ENCODE results near the gene CCL2.

The CCL2 gene

GRCh38 chr17:34261568-34262337 is 6.7 kb downstream of the CCL2 start:
- no peak for DNase-seq (ENCODE audit: low read depth in 1 of 2, low spot score in 1 of 2)

DNA sequence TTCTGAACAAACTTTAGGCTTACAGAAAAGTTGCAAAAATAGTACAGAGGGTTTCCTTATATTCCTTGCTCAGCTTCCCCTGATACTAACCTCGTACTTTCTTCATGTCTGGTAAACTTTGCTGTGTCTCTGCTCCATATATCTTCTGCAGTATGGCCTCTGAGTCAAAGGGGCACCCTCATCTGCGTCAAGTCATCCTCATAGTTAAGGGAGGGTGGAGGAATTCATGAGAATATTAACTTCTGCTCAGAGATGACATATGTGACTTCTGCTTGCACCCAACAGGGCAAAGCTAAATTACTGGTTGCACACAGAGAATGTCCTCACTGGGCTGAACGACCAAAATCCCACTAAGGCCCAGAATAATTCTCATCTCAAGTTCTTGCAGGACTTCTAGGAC is 10.6 kb downstream of the CCL2 start:
- no peak for DNase-seq (ENCODE audit: low read depth in 1 of 2, low spot score in 1 of 2)

- DNase-seq (ENCODE audit: low read depth in 1 of 2, low spot score in 1 of 2) = no peak
Measured at GRCh38 chr17:34269969-34270368, 14.9 kb downstream of the CCL2 start, which contains the start of gene CCL7. TSS of gene CCL7 (plus strand) at chr17:34270221. CDS start at chr17:34270291, 70 bp downstream.

DNA sequence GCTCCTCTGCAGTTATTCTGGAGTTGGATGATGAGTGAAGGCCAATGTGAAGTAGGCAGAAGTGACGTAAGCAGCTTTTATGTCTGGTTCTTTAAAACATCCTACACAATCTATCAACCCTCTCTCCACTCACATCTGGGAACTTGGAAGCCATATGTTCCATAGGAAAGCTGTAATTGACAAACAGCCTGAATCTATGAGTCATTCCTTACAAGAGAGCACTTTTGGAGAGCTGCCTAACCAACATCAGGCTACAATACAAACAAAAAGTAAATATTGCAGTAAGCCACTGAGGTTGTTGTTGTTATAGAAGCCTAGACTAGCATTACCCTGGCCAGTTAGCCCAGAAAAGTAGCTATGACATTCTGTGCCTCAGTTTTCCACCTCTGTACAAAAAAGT is 20.8 kb downstream of the CCL2 start:
- DNase-seq (ENCODE audit: low read depth in 1 of 2, low spot score in 1 of 2) = no peak

- no peak for DNase-seq (ENCODE audit: low read depth in 1 of 2, low spot score in 1 of 2)
Measured at GRCh38 chr17:34276826-34277225, 21.7 kb downstream of the CCL2 start.

GRCh38 chr17:34283571-34283970 is 28.5 kb downstream of the CCL2 start:
- no peak for DNase-seq (ENCODE audit: low read depth in 1 of 2, low spot score in 1 of 2)

DNA sequence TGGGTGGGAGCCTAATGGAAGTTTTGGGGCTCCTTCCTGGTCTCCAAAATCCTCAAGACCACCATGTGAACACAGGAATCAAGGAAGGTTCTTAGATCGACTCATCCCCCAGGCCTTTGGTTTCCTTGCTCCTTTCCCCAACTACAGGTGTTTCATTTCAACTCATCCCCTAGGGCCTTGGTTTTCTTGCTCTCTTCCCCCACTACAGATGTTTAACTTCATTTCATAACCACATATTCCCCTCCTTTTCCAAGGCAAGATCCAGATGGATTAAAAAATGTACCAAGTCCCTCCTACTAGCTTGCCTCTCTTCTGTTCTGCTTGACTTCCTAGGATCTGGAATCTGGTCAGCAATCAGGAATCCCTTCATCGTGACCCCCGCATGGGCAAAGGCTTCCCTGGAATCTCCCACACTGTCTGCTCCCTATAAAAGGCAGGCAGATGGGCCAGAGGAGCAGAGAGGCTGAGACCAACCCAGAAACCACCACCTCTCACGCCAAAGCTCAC is 30.3 kb downstream of the CCL2 start, which contains the start of gene CCL11:
TSS of gene CCL11 (plus strand) at position 457 of the 507 bp plus-strand sequence. CDS start 67 bp downstream, outside the sequence.
- DNase-seq (ENCODE audit: low read depth in 1 of 2, low spot score in 1 of 2) = no peak

DNA sequence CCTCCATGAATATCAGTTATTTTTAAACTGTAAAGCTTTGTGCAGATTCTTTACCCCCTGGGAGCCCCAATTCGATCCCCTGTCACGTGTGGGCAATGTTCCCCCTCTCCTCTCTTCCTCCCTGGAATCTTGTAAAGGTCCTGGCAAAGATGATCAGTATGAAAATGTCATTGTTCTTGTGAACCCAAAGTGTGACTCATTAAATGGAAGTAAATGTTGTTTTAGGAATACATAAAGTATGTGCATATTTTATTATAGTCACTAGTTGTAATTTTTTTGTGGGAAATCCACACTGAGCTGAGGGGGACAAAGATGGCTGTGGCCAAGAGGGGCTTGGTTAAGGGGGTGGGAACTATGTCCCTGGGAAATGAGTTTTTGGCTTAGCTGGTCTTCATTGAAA is 32.8 kb downstream of the CCL2 start:
- DNase-seq (ENCODE audit: low read depth in 1 of 2, low spot score in 1 of 2) = no peak

GRCh38 chr17:34290586-34290985 is 35.5 kb downstream of the CCL2 start:
- no peak for DNase-seq (ENCODE audit: low read depth in 1 of 2, low spot score in 1 of 2)

GRCh38 chr17:34291721-34292348 is 36.8 kb downstream of the CCL2 start:
- DNase-seq (ENCODE audit: low read depth in 1 of 2, low spot score in 1 of 2) = no peak

DNA sequence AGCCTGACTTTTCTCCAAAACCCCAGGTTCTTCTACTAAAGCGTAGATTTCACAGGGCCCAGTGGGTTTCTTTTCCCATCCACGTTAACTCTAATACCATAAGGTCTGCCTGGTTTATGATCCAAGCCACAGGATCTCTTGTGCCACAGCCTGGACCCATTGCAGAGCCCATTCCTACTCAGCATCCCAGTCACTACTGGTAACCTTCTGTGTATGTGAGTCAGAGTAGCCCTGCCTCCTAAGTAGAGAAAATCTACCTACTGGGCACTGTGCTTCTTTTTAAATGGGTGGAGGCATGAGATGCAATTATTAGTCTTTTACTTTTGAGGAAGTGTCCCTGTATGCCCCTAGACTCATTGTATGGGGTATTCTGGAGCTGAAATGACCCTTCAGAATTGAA is 43.9 kb downstream of the CCL2 start:
- no peak for DNase-seq (ENCODE audit: low read depth in 1 of 2, low spot score in 1 of 2)

DNA sequence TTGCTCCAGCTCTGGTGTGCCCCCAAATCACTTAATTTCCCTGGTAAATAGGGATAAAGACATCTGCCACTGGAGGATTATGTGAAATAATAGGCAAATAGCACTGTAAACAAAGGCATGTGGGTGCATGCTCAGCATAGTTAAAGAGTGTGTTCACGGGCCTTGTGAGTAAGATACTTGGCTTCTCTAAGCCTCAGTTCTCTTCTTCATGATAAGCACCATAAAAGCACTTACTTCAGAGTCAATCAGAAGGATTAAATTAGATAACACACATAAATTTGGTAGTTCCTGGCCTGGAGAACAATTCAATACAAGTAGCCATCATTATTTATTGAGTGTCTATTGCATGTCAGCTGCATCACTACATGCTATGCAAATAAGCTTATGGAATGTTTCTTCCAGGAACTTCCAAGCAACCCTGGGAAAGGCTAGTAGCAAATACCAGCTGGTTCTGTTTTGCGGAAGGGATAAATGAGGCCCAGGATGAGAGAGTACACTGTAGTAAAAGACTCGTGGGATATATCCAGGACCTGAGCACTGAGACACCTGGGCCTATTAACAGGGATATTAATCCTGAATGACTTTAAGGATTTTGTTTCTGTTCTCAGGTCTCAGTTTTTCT is 45.0 kb downstream of the CCL2 start:
- no peak for DNase-seq (ENCODE audit: low read depth in 1 of 2, low spot score in 1 of 2)

- no peak for DNase-seq (ENCODE audit: low read depth in 1 of 2, low spot score in 1 of 2)
Measured at GRCh38 chr17:34300652-34301370, 45.7 kb downstream of the CCL2 start.

- no peak for DNase-seq (ENCODE audit: low read depth in 1 of 2, low spot score in 1 of 2)
Measured at GRCh38 chr17:34301986-34302385, 46.9 kb downstream of the CCL2 start.

- no peak for DNase-seq (ENCODE audit: low read depth in 1 of 2, low spot score in 1 of 2)
Measured at GRCh38 chr17:34302636-34303035, 47.6 kb downstream of the CCL2 start.

DNA sequence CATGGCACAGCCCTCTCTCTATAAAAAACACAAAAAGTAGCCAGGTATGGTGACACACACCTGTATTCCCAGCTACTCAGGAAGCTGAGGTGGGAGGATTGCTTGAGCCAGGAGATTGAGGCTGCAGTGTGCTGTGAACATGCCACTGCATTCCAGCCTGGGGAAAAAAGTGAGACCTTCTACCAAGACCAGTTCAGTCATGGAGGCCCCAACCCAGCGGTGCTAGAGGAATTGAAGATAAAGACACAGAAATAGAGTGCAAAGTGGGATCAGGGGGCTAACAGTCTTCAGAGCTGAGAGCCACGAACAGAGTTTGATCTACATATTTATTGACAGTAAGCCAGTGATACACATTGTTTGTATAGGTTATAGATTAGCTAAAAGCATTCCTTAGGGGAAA is 48.5 kb downstream of the CCL2 start:
- no peak for DNase-seq (ENCODE audit: low read depth in 1 of 2, low spot score in 1 of 2)

- DNase-seq (ENCODE audit: low read depth in 1 of 2, low spot score in 1 of 2) = no peak
Measured at GRCh38 chr17:34305061-34305460, 50.0 kb downstream of the CCL2 start.

DNA sequence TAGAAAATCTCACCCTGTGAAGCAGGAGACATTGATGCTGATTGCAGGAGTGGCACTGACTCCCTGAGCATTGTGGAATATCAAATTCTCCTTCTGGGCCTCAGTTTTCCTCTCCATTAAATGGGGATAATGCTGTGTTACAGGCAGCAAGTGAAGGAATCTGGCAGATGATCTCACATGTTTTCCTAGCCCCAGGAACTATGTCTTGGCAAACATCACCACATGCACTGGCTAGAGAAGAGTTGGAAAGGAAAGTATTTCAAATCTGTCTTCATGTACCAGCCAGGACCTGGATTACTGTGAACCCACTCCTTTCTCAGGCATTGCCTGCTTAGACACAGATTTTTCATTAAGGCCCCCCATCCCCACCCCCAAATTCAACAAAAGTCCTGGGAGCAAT is 50.5 kb downstream of the CCL2 start:
- DNase-seq (ENCODE audit: low read depth in 1 of 2, low spot score in 1 of 2) = no peak

DNA sequence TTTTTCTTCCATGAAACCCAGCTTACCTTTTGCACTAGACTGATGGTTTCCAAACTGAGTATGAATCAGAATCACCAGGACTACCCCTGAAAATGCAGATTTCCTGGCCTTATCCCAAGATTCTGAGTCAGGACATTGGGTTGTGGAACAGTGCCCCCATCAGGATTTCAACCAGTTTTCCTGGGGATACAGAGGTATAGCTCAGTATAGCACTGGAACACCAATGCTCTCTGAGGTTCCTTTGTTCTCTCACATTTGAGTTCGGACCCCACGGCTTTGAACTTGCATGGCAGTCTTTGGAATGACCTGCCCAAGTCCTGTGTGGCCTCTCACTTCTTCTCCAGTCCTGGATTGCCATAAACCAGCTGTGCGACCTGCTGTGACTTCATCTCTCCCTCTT is 51.4 kb downstream of the CCL2 start:
- no peak for DNase-seq (ENCODE audit: low read depth in 1 of 2, low spot score in 1 of 2)

All from stimulated activated CD4-positive, alpha-beta T cell treated with anti-CD3 and anti-CD28 coated beads, Interleukin-15, amount 100 ng/mL, for 1 hour (primary cell).